Upper lobe of left lung (tissue), 4 donors: ENCODE results near the gene FOXS1.

Experiments
- CTCF ChIP-seq, 6 experiments: fragments of 450-650 bp in 4 of 6; fragments of 200-600 bp in 2 of 6; sonication (generic) in 2 of 6; IDR thresholded peaks; one replicate each; pipeline ENCODE4 v1.5.1; 2016 to 2019; ENCODE audit warnings: antibody characterized with exemption in 6 of 6
- POLR2A ChIP-seq, 4 donors: fragments of 450-650 bp; IDR thresholded peaks; one replicate each; pipeline ENCODE4 v1.5.1; 2016 to 2017; ENCODE audit warnings: antibody characterized with exemption in 4 of 4, mild to moderate bottlenecking in 2 of 4
- POLR2AphosphoS5 ChIP-seq, 2 donors: sonication (generic); formaldehyde crosslinking; IDR thresholded peaks; one replicate each; pipeline ENCODE4 v1.5.1; 2017; ENCODE audit warnings: antibody characterized with exemption in 2 of 2

DNA sequence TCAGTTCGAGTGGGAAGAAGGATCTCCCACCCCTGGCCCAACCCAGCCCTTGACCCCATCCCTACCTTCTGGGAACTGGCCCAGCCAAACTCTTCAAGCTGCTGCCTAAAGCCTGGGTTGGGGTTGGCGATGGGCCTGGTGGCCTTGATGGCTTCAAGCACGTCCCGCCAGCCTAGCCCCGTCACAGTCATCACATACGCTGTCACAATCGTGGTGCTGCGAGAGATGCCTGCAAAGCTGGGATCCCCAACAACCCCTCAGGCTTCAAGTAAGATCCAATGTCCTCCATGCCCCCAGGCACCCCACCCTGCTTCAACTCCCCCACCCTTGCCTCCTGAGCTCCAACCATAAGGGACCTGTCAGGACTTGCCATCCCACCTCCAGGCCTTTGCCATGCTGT lies 17.1 kb upstream of the FOXS1 start:
- TF ChIP-seq POLR2AphosphoS5 (IDR thresholded peaks at IDR 0.05) (no peak), CTCF (IDR thresholded peaks at IDR 0.05) (no peak), POLR2A (IDR thresholded peaks at IDR 0.05) (no peak)
